Upper lobe of left lung (tissue), 4 donors: ENCODE data around the gene DCDC2.

Experiments used
- CTCF ChIP-seq, 6 experiments: fragments of 450-650 bp in 4 of 6; fragments of 200-600 bp in 2 of 6; sonication (generic) in 2 of 6; IDR thresholded peaks; one replicate each; pipeline ENCODE4 v1.5.1; 2016 to 2019; ENCODE audit warnings: antibody characterized with exemption in 6 of 6
- POLR2A ChIP-seq, 4 donors: fragments of 450-650 bp; IDR thresholded peaks; one replicate each; pipeline ENCODE4 v1.5.1; 2016 to 2017; ENCODE audit warnings: antibody characterized with exemption in 4 of 4, mild to moderate bottlenecking in 2 of 4
- POLR2AphosphoS5 ChIP-seq, 2 donors: sonication (generic); formaldehyde crosslinking; IDR thresholded peaks; one replicate each; pipeline ENCODE4 v1.5.1; 2017; ENCODE audit warnings: antibody characterized with exemption in 2 of 2

DNA sequence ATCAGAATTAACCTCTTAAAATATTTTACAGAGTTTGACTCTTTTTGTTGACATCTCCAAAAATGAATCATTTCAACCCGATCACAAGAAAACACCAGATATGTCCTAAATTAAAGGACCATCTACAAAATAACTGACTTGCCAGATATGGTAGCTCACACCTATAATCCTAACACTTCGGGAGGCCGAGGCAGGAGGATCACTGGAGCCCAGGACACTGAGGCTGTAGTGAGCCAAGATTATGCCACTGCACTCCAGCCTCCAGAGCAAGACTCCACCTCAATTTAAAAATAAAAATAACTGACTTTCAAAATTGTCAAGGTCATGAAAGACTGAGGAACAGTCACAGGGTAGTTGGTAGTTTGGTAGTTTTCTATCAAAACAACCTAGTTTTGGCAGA lies 34.9 kb downstream of the DCDC2 start:
- TF ChIP-seq POLR2AphosphoS5 (IDR thresholded peaks at IDR 0.05) (no peak), CTCF (IDR thresholded peaks at IDR 0.05) (no peak), POLR2A (IDR thresholded peaks at IDR 0.05) (no peak)
